Limb (tissue), 2 donors: ENCODE data around the gene RASL10B.

Experiments used
- DNase-seq, 2 donors: peaks; one replicate each; pipeline ENCODE4 v3.0.0-alpha.2; 2016; ENCODE audit errors: extremely low spot score in 2 of 2

RASL10B gene

DNA sequence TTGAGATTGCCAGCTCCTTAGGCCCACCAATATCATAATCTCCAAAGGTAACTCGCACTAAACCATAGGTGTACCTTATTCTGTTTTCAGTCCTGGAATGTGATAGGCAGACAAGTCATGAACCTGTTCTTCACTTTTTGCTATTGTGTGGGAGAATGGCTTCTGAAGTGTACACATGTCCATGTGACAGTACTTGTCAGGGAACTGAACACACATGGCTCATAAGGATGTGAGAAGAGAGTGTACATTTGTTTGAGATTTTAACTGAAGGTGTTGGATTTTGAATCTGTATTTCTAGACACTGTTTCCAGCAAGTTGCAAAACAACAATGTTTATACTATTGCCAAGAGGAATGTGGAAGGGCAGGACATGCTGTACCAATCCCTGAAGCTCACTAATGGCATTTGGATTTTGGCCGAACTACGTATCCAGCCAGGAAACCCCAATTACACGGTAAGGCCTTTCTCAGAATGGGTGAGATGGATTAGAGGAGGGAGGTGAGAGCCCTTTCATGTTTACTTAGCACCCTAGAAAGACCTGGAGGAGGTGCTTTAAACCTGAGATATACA is 14.5 kb upstream of the RASL10B start:
- DNase-seq = no peak

GRCh38 chr17:35717475-35717874 is 14.0 kb upstream of the RASL10B start:
- no peak for DNase-seq

GRCh38 chr17:35723735-35724134 is 7.7 kb upstream of the RASL10B start:
- no peak for DNase-seq

DNA sequence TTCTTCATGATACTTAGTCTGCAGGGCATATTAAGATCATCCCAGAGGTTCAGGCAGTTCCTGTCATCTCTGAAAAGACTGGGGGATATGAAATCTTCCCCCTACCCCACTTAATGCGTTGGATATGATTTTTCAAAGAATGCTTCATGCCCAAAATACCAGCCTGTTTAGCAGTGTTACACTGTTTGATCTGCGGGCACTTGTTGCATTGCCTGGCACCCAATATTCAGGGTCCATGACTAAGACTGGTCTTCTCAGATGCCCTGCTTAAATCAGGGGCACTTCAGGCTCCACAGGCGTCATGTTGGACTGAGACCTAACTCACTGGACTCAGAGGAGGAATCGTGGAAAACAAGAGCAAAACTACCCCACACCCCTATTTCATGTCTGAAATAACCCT is 6.4 kb upstream of the RASL10B start:
- no peak for DNase-seq

DNA sequence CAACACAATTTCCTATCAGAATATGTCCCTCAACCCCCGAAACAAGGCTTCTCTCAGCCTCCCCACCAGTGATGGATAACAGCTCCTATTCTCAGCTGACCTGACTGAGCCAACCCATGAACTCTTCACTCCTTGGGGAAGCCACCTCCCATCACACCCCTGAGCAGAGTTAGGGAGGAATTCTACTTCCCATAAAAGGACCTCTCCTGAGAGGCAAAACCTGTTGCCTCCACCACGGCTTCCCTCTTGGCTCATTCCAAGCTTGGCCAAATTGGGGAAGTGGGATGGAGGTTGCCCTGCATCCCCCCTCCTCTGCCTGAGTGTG is 5.7 kb upstream of the RASL10B start:
- DNase-seq = no peak

GRCh38 chr17:35726127-35726952 is 5.1 kb upstream of the RASL10B start:
- peak; percentile 34 to 79 for DNase-seq

GRCh38 chr17:35726953-35727460 is 4.4 kb upstream of the RASL10B start:
- DNase-seq = no peak

DNA sequence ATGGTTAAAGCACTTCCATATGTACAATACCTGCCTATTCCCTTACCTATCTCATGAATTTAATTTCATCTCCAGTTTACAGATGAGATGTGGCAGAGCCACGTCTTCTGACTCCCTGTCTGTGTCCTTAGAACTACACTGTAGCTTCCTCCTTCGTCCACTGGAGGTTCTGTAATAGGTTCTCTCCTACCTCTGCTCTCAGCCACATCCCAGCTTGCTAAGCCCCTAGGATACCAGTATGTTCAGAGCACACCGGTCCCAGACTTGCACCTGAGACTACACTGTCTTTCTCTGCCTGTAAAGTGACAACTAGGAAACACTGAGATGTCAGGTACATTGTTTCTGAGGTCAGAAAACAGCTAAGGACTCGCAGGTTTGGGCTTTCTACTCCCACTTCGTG is 3.8 kb upstream of the RASL10B start:
- no peak for DNase-seq

DNA sequence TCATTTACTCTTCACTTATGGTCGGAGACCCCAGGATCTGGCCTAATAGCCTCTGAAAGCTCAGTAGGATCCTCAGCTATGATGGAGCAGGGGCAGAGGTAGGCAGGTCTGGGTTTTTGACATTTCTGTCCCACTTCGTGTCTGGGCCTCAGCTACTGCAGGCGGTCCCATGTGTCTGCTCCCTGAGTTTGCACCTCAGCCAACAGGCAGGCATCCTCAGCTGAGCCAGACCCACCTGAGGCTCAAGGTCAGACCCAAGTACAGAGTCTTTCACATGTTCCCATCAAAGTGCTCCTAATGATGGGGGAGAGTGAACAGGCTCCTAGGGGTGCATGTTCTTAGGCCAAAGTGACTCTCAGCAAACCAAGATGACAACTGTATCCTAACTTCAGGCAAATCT is 2.9 kb upstream of the RASL10B start:
- DNase-seq = no peak

DNA sequence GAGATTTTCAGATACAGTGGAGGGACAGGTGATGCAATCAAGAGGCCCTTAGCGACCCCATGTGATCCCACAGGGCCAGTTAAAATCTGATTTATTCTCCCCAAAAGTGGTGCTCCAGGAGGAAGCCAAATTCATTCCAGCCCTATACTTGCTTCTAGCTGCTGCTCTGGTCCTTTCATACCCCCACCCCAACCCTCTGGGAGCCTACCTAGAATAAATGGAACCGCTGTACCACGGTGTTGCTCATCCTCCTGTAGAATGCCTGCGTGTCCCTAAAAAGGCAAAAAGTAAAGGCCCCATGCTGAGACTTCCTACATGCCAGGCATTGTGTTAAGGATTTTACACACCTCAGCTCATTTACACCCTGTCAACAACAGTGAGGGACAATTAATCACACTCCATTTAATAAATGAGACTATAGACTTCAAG is 2.0 kb upstream of the RASL10B start:
- DNase-seq = no peak

GRCh38 chr17:35730400-35731005 is 936 bp upstream of the RASL10B start:
- no peak for DNase-seq

DNA sequence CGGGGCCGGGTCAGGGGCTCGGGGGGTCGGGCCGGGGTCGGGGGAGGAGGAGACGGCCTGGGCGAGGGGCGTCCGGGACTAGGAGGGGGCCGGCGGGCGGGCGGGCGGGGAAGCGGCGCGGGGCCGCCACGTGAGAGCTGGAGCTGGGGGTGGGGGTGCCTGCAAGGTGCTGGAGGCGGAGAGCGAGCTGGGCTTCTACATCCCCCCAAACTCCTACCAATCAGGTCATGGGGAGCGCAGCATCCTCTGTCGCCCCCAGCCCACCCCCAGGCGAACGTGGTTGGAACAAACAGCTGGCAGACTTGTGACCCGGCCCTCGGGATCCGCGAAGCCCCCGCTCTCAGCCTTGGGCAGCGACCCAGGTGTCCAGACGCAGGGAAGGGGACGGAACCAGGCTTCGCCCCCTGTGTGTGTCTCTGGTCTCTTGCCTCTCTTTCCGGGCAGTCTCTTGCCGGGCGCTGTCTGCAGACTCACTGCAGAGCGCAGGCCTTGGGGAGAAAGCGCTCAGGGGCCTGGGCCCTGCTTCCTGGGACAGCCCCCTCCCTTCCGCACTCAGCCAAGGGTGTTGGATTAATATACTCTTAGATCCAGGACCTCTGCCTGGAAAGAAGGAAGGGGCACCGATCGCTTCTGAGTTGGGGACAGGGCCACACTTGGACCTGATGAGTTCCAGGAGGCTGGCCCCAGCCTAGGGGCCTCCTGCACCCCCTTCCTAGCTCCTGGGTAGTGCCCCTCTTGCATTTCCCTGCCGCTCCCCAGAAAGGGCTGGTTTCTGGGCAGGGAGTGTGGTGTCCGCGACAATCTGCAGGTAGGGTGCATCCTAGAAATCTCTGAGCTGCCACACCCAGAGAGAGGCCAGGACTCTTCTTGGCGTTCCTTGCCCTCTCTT is 722 bp downstream of the RASL10B start:
- DNase-seq = peak in 1 of 2 donors; percentile 63

DNA sequence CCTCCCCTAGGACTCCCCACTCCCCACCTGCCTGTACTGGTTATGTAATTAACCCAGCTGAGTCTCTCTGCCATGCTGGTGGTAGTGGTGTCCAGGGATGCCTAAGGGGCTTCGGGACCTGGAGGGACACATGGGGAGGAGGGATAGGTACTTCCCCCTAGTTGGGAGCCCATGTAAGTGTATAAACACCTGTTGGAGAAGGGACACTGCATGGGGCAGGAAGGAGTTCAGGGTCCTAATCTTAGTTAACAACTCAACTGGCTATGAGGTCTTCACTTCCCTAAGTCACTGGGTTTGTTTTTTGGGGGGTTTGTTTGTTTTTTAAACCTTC is 1.3 kb downstream of the RASL10B start:
- no peak for DNase-seq

GRCh38 chr17:35733366-35733765 is 1.9 kb downstream of the RASL10B start:
- DNase-seq = no peak

DNA sequence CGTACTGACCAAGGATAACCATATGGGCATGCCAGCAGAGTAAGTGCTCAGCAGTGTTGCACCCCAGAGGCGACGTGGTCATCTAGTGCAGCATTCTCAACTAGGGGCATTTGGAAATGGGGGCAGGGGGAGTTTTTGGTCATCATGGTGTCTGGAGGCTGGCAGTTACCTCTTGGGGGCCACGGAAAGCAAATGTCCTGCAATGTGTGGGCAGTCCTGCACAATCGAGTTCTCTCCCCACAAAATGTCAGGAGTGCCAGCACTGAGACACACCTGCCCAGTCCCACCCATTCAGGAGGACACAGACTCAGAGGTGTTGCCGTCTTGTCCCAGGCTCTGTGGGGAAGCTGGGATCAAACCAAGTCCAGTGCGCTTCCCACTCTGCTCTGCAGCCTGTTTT is 3.0 kb downstream of the RASL10B start:
- no peak for DNase-seq

DNA sequence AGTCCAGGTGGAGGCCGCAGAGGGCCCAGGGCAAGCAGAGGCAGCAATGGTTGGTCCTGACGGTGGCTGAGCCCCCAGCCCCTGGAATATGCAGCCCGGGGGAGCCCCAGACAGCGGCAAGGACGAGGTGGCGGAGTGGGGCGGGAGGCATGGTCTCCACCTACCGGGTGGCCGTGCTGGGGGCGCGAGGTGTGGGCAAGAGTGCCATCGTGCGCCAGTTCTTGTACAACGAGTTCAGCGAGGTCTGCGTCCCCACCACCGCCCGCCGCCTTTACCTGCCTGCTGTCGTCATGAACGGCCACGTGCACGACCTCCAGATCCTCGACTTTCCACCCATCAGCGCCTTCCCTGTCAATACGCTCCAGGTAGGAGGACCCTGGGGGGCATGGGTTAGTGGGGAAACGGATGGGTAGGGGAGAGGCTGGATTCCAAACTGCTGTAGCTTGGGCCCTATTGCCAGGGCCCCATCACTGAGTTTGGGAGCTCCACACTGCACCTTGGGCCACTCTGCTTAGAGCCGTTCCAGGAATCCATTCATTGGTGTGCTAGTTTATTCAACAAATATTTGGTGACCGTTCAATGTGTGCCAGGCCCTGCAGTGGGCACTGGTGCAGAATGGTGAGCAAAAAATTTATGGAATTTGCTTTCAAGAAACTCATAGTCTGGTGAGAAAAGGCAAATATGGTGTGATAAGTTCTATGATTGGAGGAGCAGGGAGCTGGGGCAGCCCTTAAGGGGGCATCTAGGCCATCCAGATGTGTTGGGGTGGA is 3.8 kb downstream of the RASL10B start:
- peak in 1 of 2 donors; percentile 5 for DNase-seq

GRCh38 chr17:35736236-35736635 is 4.8 kb downstream of the RASL10B start:
- peak in 1 of 2 donors; percentile 7 for DNase-seq

DNA sequence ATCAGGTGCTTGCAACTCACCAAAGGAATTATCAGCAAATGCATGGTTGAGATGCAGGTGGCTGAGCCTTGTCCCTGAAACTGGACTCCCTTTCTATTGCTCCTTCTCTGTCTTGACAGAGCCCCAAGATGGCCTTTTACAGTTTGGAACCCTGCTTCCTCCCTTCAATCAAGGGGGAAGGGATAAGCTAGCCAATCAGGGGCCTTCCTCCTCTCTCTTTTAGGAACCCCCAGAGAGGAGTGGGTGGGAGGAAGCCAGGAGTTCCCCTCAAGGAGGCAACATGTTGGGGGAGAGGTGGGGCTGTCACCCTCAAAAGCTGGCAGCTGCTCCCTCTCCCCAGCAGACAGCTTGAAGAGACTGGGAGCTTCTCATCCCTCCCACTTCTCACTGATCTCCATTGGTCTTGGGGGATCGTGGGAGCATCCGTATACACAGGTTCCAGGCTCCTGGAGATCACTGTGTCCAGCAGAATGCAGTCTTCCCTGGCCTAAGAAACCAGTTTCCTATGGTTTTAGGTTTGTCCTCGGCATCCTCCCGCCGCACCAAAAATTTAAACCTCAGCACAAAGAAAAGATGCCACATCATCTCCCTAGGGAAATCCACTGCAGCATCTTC is 7.2 kb downstream of the RASL10B start:
- DNase-seq = no peak

GRCh38 chr17:35740216-35740615 is 8.8 kb downstream of the RASL10B start:
- DNase-seq = no peak
